ENCODE results near the gene LRRC8C. TPM values are rescaled to one million over a fixed set of nuclear protein-coding genes. Genes with fewer than 3 reads are reported as not detected.

The LRRC8C gene
- total and polyA plus RNA-seq, 11 donors = 3.2 to 16.3 (median 9.2) TPM

GRCh38 chr1:89646259-89646658, 13.3 kb downstream of the LRRC8C start:
- Histone ChIP-seq H3K27ac (no peak overlapping the region), H3K4me3 (no peak overlapping the region), H3K36me3 (no peaks in the 10 kb centered on the region), H3K27me3 (no peaks in the 10 kb centered on the region), H3K9me3 (peaks cover 0 to 25% (median 7%) of the 10 kb centered on the region in 12 donors), H3K4me1 (peaks cover 0 to 43% (median 21%) of the 10 kb centered on the region in 12 donors)
- 4 to 73% (median 48%) methylated on average over 1 of the region's 1 CpG for WGBS, 4 donors
- intact Hi-C loops (cut with DNase I) = no loop called here
- DNase-seq = no peak
- TF ChIP-seq CTCF (IDR thresholded peaks at IDR 0.05) = no peak
- TF ChIP-seq POLR2A (IDR thresholded peaks at IDR 0.05) = no peak
- no peak for ATAC-seq

GRCh38 chr1:89649783-89650182, 16.9 kb downstream of the LRRC8C start:
- intact Hi-C loops (cut with DNase I) = no loop called here
- ATAC-seq (no peak), DNase-seq (no peak)
- Histone ChIP-seq H3K27ac (no peak overlapping the region), H3K36me3 (no peaks in the 10 kb centered on the region), H3K9me3 (peaks cover 0 to 24% (median 7%) of the 10 kb centered on the region in 12 donors), H3K27me3 (no peaks in the 10 kb centered on the region), H3K4me1 (peaks cover 0 to 54% (median 24%) of the 10 kb centered on the region in 12 donors), H3K4me3 (no peak overlapping the region)
- TF ChIP-seq CTCF (IDR thresholded peaks at IDR 0.05) (no peak), POLR2A (IDR thresholded peaks at IDR 0.05) (no peak)

- Histone ChIP-seq H3K9me3 (no peaks in the 10 kb centered on the region), H3K27ac (peak overlapping the region in 2 of 12 donors; percentile 3 to 15), H3K4me1 (peaks cover 0 to 80% (median 33%) of the 10 kb centered on the region in 12 donors), H3K36me3 (no peaks in the 10 kb centered on the region), H3K4me3 (no peak overlapping the region), H3K27me3 (no peaks in the 10 kb centered on the region)
- WGBS, 4 donors = 67 to 76% (median 70%) methylated on average over 2 of the region's 2 CpGs
- no peak for TF ChIP-seq POLR2A (IDR thresholded peaks at IDR 0.05)
- no peak for TF ChIP-seq CTCF (IDR thresholded peaks at IDR 0.05)
- intact Hi-C loops (cut with DNase I) = no loop called here
- ATAC-seq = no peak
- DNase-seq = no peak
Observed at GRCh38 chr1:89652373-89652772, 19.5 kb downstream of the LRRC8C start.

GRCh38 chr1:89657886-89658285, 25.0 kb downstream of the LRRC8C start:
- H3K36me3 ChIP-seq = no peaks in the 10 kb centered on the region
- H3K27ac ChIP-seq = peak overlapping the region in 1 of 12 donors; percentile 34
- WGBS, 4 donors = 49 to 56% (median 54%) methylated on average over 3 of the region's 3 CpGs
- no peak overlapping the region for H3K4me3 ChIP-seq
- no peaks in the 10 kb centered on the region for H3K27me3 ChIP-seq
- no peak for TF ChIP-seq POLR2A (IDR thresholded peaks at IDR 0.05)
- TF ChIP-seq CTCF (IDR thresholded peaks at IDR 0.05) = no peak
- intact Hi-C loops (cut with DNase I) = loop anchor here in 1 of 10 donors (5.0 kb wide), 1 partner anchor 39 kb away; no protein-coding TSS in a partner anchor
- H3K4me1 ChIP-seq = peaks cover 7 to 79% (median 42%) of the 10 kb centered on the region in 12 donors
- no peaks in the 10 kb centered on the region for H3K9me3 ChIP-seq
- DNase-seq = no peak
- ATAC-seq = no peak

All from heart left ventricle (tissue), 16 donors.